ENCODE data around the gene USP48.

The USP48 gene

GRCh38 chr1:21641967-21642739 lies 140.8 kb downstream of the USP48 start:
- no peaks in the 10 kb centered on the region for H3K36me3 ChIP-seq (ENCODE audit: control insufficient read depth, insufficient read depth, low read length)
- H3K27ac ChIP-seq (ENCODE audit: low read depth, low read length, severe bottlenecking) = no peak overlapping the region
- 88 to 90% methylated on average over 16 of the region's 19 CpGs for WGBS, 2 experiments (ENCODE audit: insufficient coverage in 2 of 2)
- peaks cover 13% of the 10 kb centered on the region for H3K4me1 ChIP-seq (ENCODE audit: control insufficient read depth, insufficient read depth, low read length, poor library complexity, severe bottlenecking)
- H3K9me3 ChIP-seq (ENCODE audit: control insufficient read depth, low read length) = no peaks in the 10 kb centered on the region
- no peak overlapping the region for H3K4me3 ChIP-seq (ENCODE audit: extremely low read depth, insufficient read depth, low read length, poor library complexity, severe bottlenecking)

GRCh38 chr1:21641537-21641936 lies 141.4 kb downstream of the USP48 start:
- no peaks in the 10 kb centered on the region for H3K36me3 ChIP-seq (ENCODE audit: control insufficient read depth, insufficient read depth, low read length)
- H3K9me3 ChIP-seq (ENCODE audit: control insufficient read depth, low read length) = no peaks in the 10 kb centered on the region
- no peak overlapping the region for H3K27ac ChIP-seq (ENCODE audit: low read depth, low read length, severe bottlenecking)
- H3K4me3 ChIP-seq (ENCODE audit: extremely low read depth, insufficient read depth, low read length, poor library complexity, severe bottlenecking) = no peak overlapping the region
- 87 to 98% methylated on average over 5 to 6 of the region's 6 CpGs for WGBS, 2 experiments (ENCODE audit: insufficient coverage in 2 of 2)
- peaks cover 13% of the 10 kb centered on the region for H3K4me1 ChIP-seq (ENCODE audit: control insufficient read depth, insufficient read depth, low read length, poor library complexity, severe bottlenecking)

GRCh38 chr1:21641076-21641475 lies 141.9 kb downstream of the USP48 start:
- 89 to 91% methylated on average over 1 to 2 of the region's 2 CpGs for WGBS, 2 experiments (ENCODE audit: insufficient coverage in 2 of 2)
- H3K36me3 ChIP-seq (ENCODE audit: control insufficient read depth, insufficient read depth, low read length) = no peaks in the 10 kb centered on the region
- peaks cover 13% of the 10 kb centered on the region for H3K4me1 ChIP-seq (ENCODE audit: control insufficient read depth, insufficient read depth, low read length, poor library complexity, severe bottlenecking)
- H3K9me3 ChIP-seq (ENCODE audit: control insufficient read depth, low read length) = no peaks in the 10 kb centered on the region
- H3K27ac ChIP-seq (ENCODE audit: low read depth, low read length, severe bottlenecking) = no peak overlapping the region
- H3K4me3 ChIP-seq (ENCODE audit: extremely low read depth, insufficient read depth, low read length, poor library complexity, severe bottlenecking) = no peak overlapping the region

- Histone ChIP-seq H3K36me3 (ENCODE audit: control insufficient read depth, insufficient read depth, low read length) (no peaks in the 10 kb centered on the region), H3K27ac (ENCODE audit: low read depth, low read length, severe bottlenecking) (no peak overlapping the region), H3K4me3 (ENCODE audit: extremely low read depth, insufficient read depth, low read length, poor library complexity, severe bottlenecking) (no peak overlapping the region), H3K9me3 (ENCODE audit: control insufficient read depth, low read length) (no peaks in the 10 kb centered on the region), H3K4me1 (ENCODE audit: control insufficient read depth, insufficient read depth, low read length, poor library complexity, severe bottlenecking) (peaks cover 13% of the 10 kb centered on the region)
- WGBS, 2 experiments (ENCODE audit: insufficient coverage in 2 of 2) = 88 to 100% methylated on average over 1 to 4 of the region's 6 CpGs
Observed at GRCh38 chr1:21640653-21641052, 142.3 kb downstream of the USP48 start.

- 51 to 58% methylated on average over 13 to 15 of the region's 24 CpGs for WGBS, 2 experiments (ENCODE audit: insufficient coverage in 2 of 2)
- H3K27ac ChIP-seq (ENCODE audit: low read depth, low read length, severe bottlenecking) = no peak overlapping the region
Observed at GRCh38 chr1:21639594-21640041, 143.3 kb downstream of the USP48 start.

GRCh38 chr1:21638531-21639341 lies 144.2 kb downstream of the USP48 start:
- Histone ChIP-seq H3K9me3 (ENCODE audit: control insufficient read depth, low read length) (no peaks in the 10 kb centered on the region), H3K4me3 (ENCODE audit: extremely low read depth, insufficient read depth, low read length, poor library complexity, severe bottlenecking) (no peak overlapping the region), H3K36me3 (ENCODE audit: control insufficient read depth, insufficient read depth, low read length) (no peaks in the 10 kb centered on the region), H3K27ac (ENCODE audit: low read depth, low read length, severe bottlenecking) (no peak overlapping the region), H3K4me1 (ENCODE audit: control insufficient read depth, insufficient read depth, low read length, poor library complexity, severe bottlenecking) (peaks cover 19% of the 10 kb centered on the region)
- WGBS, 2 experiments (ENCODE audit: insufficient coverage in 2 of 2) = 35 to 46% methylated on average over 7 of the region's 10 CpGs

More at GRCh38 chr1:21639594-21640041, 143.3 kb downstream of the USP48 start:
- Histone ChIP-seq H3K9me3 (ENCODE audit: control insufficient read depth, low read length) (no peaks in the 10 kb centered on the region), H3K4me3 (ENCODE audit: extremely low read depth, insufficient read depth, low read length, poor library complexity, severe bottlenecking) (no peak overlapping the region), H3K36me3 (ENCODE audit: control insufficient read depth, insufficient read depth, low read length) (no peaks in the 10 kb centered on the region), H3K4me1 (ENCODE audit: control insufficient read depth, insufficient read depth, low read length, poor library complexity, severe bottlenecking) (peaks cover 19% of the 10 kb centered on the region)

- Histone ChIP-seq H3K27ac (ENCODE audit: low read depth, low read length, severe bottlenecking) (no peak overlapping the region), H3K36me3 (ENCODE audit: control insufficient read depth, insufficient read depth, low read length) (no peaks in the 10 kb centered on the region), H3K4me1 (ENCODE audit: control insufficient read depth, insufficient read depth, low read length, poor library complexity, severe bottlenecking) (peaks cover 19% of the 10 kb centered on the region), H3K4me3 (ENCODE audit: extremely low read depth, insufficient read depth, low read length, poor library complexity, severe bottlenecking) (no peak overlapping the region), H3K9me3 (ENCODE audit: control insufficient read depth, low read length) (no peaks in the 10 kb centered on the region)
- 100% methylated on average over 1 to 2 of the region's 6 CpGs for WGBS, 2 experiments (ENCODE audit: insufficient coverage in 2 of 2)
Observed at GRCh38 chr1:21637514-21637913, 145.4 kb downstream of the USP48 start.

GRCh38 chr1:21636029-21636428 lies 146.9 kb downstream of the USP48 start:
- WGBS, 2 experiments (ENCODE audit: insufficient coverage in 2 of 2) = 78 to 100% methylated on average over 1 of the region's 2 CpGs
- Histone ChIP-seq H3K4me3 (ENCODE audit: extremely low read depth, insufficient read depth, low read length, poor library complexity, severe bottlenecking) (no peak overlapping the region), H3K36me3 (ENCODE audit: control insufficient read depth, insufficient read depth, low read length) (no peaks in the 10 kb centered on the region), H3K27ac (ENCODE audit: low read depth, low read length, severe bottlenecking) (no peak overlapping the region), H3K9me3 (ENCODE audit: control insufficient read depth, low read length) (no peaks in the 10 kb centered on the region), H3K4me1 (ENCODE audit: control insufficient read depth, insufficient read depth, low read length, poor library complexity, severe bottlenecking) (peaks cover 22% of the 10 kb centered on the region)

GRCh38 chr1:21634806-21635535 lies 148.0 kb downstream of the USP48 start:
- H3K4me1 ChIP-seq (ENCODE audit: control insufficient read depth, insufficient read depth, low read length, poor library complexity, severe bottlenecking) = peaks cover 22% of the 10 kb centered on the region
- H3K27ac ChIP-seq (ENCODE audit: low read depth, low read length, severe bottlenecking) = no peak overlapping the region
- H3K9me3 ChIP-seq (ENCODE audit: control insufficient read depth, low read length) = no peaks in the 10 kb centered on the region
- H3K36me3 ChIP-seq (ENCODE audit: control insufficient read depth, insufficient read depth, low read length) = no peaks in the 10 kb centered on the region
- no peak overlapping the region for H3K4me3 ChIP-seq (ENCODE audit: extremely low read depth, insufficient read depth, low read length, poor library complexity, severe bottlenecking)
- whole genome bisulfite sequencing, 2 experiments (ENCODE audit: insufficient coverage in 2 of 2) = 73 to 88% methylated on average over 6 to 7 of the region's 12 CpGs

- no peaks in the 10 kb centered on the region for H3K36me3 ChIP-seq (ENCODE audit: control insufficient read depth, insufficient read depth, low read length)
- H3K9me3 ChIP-seq (ENCODE audit: control insufficient read depth, low read length) = no peaks in the 10 kb centered on the region
- H3K4me3 ChIP-seq (ENCODE audit: extremely low read depth, insufficient read depth, low read length, poor library complexity, severe bottlenecking) = no peak overlapping the region
- H3K27ac ChIP-seq (ENCODE audit: low read depth, low read length, severe bottlenecking) = no peak overlapping the region
- WGBS, 2 experiments (ENCODE audit: insufficient coverage in 2 of 2) = 88 to 92% methylated on average over 14 to 15 of the region's 18 CpGs
- peaks cover 20% of the 10 kb centered on the region for H3K4me1 ChIP-seq (ENCODE audit: control insufficient read depth, insufficient read depth, low read length, poor library complexity, severe bottlenecking)
Observed at GRCh38 chr1:21633992-21634805, 148.8 kb downstream of the USP48 start.

Measured in mesodermal cell (in vitro differentiated cells).